H1 (cell line): ENCODE results near the gene SND1. TPM values are rescaled to one million over a fixed set of nuclear protein-coding genes. Genes with fewer than 3 reads are reported as not detected.

ENCODE experiments used
- CTCF ChIA-PET: fragments of 300-600 bp; sonication (Branson Sonifier 250); formaldehyde crosslinking; loops from one replicate; lab custom pipeline; 2021; ENCODE audit not compliant: partially characterized antibody; lab: Charles Lee
- POLR2A ChIA-PET: fragments of 300-600 bp; sonication (Branson Sonifier 250); formaldehyde crosslinking; loops from one replicate; lab custom pipeline; 2021; ENCODE audit warnings: inconsistent platforms; ENCODE audit not compliant: partially characterized antibody; lab: Charles Lee
- DNase-seq, 2 experiments: peaks; one replicate each; pipeline versions ENCODE4 v3.0.0 to v3.0.0-alpha.2; 2010 to 2022; ENCODE audit warnings: low spot score in 2 of 2, low read depth in 1 of 2, mixed read lengths in 1 of 2
- FAIRE-seq: peaks from 2 replicates; lab custom pipeline; 2011; peaks lifted over from hg19 to GRCh38; lab: Jason Lieb, UNC
- H2AFZ ChIP-seq: 2 replicates; pipeline ENCODE4 v1.8.1; 2012; ENCODE audit warnings: low read length, inconsistent platforms
- H2AK5ac ChIP-seq: 2 replicates; pipeline ENCODE4 v1.6.1; 2013; ENCODE audit warnings: low read depth, low read length
- H2BK120ac ChIP-seq: replicated peaks from 2 replicates; pipeline ENCODE3; 2013; ENCODE audit warnings: low read depth, low read length, inconsistent platforms
- H2BK12ac ChIP-seq: 2 replicates; pipeline ENCODE4 v1.6.1; 2013; ENCODE audit warnings: low read depth, low read length
- H2BK15ac ChIP-seq: 2 replicates; pipeline ENCODE4 v1.6.1; 2013; ENCODE audit warnings: low read length
- H2BK20ac ChIP-seq: 2 replicates; pipeline ENCODE4 v1.6.1; 2013; ENCODE audit warnings: low read length
- H2BK5ac ChIP-seq: 2 replicates; pipeline ENCODE4 v1.6.1; 2013; ENCODE audit warnings: low read depth, low read length
- H3K14ac ChIP-seq: 2 replicates; pipeline ENCODE4 v1.6.1; 2013; ENCODE audit warnings: inconsistent platforms; ENCODE audit not compliant: insufficient read length
- H3K18ac ChIP-seq: 2 replicates; pipeline ENCODE4 v1.6.1; 2013; ENCODE audit warnings: low read length; ENCODE audit errors: extremely low read depth
- H3K23ac ChIP-seq: 2 replicates; pipeline ENCODE4 v1.6.1; 2013; ENCODE audit warnings: inconsistent platforms; ENCODE audit not compliant: insufficient read length
- H3K23me2 ChIP-seq: 2 replicates; pipeline ENCODE4 v1.6.1; 2013; ENCODE audit warnings: low read depth, low read length
- H3K27ac ChIP-seq: 2 replicates; pipeline ENCODE4 v1.6.1; 2011; ENCODE audit warnings: low read depth, low read length, inconsistent platforms
- H3K27me3 ChIP-seq, 4 experiments: replicated peaks in 1 of 4; 1 replicate in 1 of 4; 2 replicates in 3 of 4; pipeline versions ENCODE4 v1.6.1 to v1.8.1; 2011 to 2013; ENCODE audit warnings: low read length in 3 of 4, mild to moderate bottlenecking in 3 of 4, inconsistent platforms in 2 of 4, mixed read lengths in 2 of 4, moderate library complexity in 1 of 4; ENCODE audit not compliant: control insufficient read depth in 3 of 4, insufficient read depth in 3 of 4; ENCODE audit errors: extremely low read depth in 1 of 4
- H3K36me3 ChIP-seq, 4 experiments: 2 replicates each; pipeline versions ENCODE4 v1.6.1 to v1.8.1; 2011 to 2013; ENCODE audit warnings: mild to moderate bottlenecking in 4 of 4, low read length in 3 of 4, moderate library complexity in 2 of 4, control low read depth in 1 of 4, inconsistent platforms in 1 of 4; ENCODE audit not compliant: insufficient read depth in 4 of 4, control insufficient read depth in 2 of 4
- H3K4ac ChIP-seq: replicated peaks from 2 replicates; pipeline ENCODE3; 2013; ENCODE audit warnings: low read length, low read depth, mixed read lengths, inconsistent platforms; ENCODE audit not compliant: insufficient read length
- H3K4me1 ChIP-seq, 4 experiments: replicated peaks in 1 of 4; 1 replicate in 1 of 4; 2 replicates in 3 of 4; pipeline versions ENCODE4 v1.6.1 to v1.8.1; 2011 to 2013; ENCODE audit warnings: low read length in 3 of 4, inconsistent platforms in 2 of 4, mixed read lengths in 1 of 4; ENCODE audit not compliant: insufficient read depth in 4 of 4, control insufficient read depth in 3 of 4
- H3K4me2 ChIP-seq, 2 experiments: 2 replicates each; pipeline versions ENCODE4 v1.6.1 to v1.8.1; 2011 to 2013; ENCODE audit warnings: low read depth in 2 of 2, low read length in 2 of 2, control low read depth in 1 of 2, inconsistent platforms in 1 of 2, mild to moderate bottlenecking in 1 of 2; ENCODE audit not compliant: insufficient read depth in 1 of 2
- H3K4me3 ChIP-seq, 4 experiments: fragments of 200-600, 300-600 bp in 1 of 4; sonication (generic), shearing (Covaris generic), sonication (Bioruptor Twin) in 1 of 4; 2 replicates each; pipeline versions ENCODE4 v1.5.1 to v1.8.1; 2011 to 2016; ENCODE audit warnings: low read length in 4 of 4, low read depth in 3 of 4, control low read depth in 2 of 4, inconsistent platforms in 2 of 4, mild to moderate bottlenecking in 2 of 4, mixed read lengths in 1 of 4, moderate library complexity in 1 of 4; ENCODE audit not compliant: insufficient read depth in 2 of 4; ENCODE audit errors: extremely low read depth in 1 of 4
- H3K56ac ChIP-seq: replicated peaks from 2 replicates; pipeline ENCODE3; 2013; ENCODE audit warnings: low read depth, mild to moderate bottlenecking, mixed read lengths, low read length, inconsistent platforms; ENCODE audit not compliant: insufficient read length
- H3K79me1 ChIP-seq: 2 replicates; pipeline ENCODE4 v1.6.1; 2013; ENCODE audit warnings: low read depth, low read length, control low read depth
- H3K79me2 ChIP-seq, 2 experiments: 2 replicates each; pipeline versions ENCODE4 v1.6.1 to v1.8.1; 2012 to 2013; ENCODE audit warnings: low read length in 2 of 2, mild to moderate bottlenecking in 2 of 2, inconsistent platforms in 1 of 2; ENCODE audit not compliant: insufficient read depth in 2 of 2, control insufficient read depth in 1 of 2
- H3K9ac ChIP-seq, 4 experiments: replicated peaks in 1 of 4; 1 replicate in 1 of 4; 2 replicates in 3 of 4; pipeline versions ENCODE4 v1.6.1 to v1.8.1; 2011 to 2013; ENCODE audit warnings: low read depth in 3 of 4, low read length in 3 of 4, control low read depth in 2 of 4, mild to moderate bottlenecking in 2 of 4, moderate library complexity in 2 of 4, inconsistent platforms in 1 of 4; ENCODE audit errors: extremely low read depth in 1 of 4
- H3K9me3 ChIP-seq, 2 experiments: 2 replicates each; pipeline versions ENCODE4 v1.6.1 to v1.8.1; 2012 to 2013; ENCODE audit warnings: mild to moderate bottlenecking in 2 of 2, moderate library complexity in 2 of 2, control low read depth in 1 of 2, inconsistent platforms in 1 of 2, low read depth in 1 of 2, low read length in 1 of 2, mixed read lengths in 1 of 2; ENCODE audit not compliant: insufficient read depth in 2 of 2
- H4K20me1 ChIP-seq, 2 experiments: replicated peaks in 1 of 2; 2 replicates each; pipeline versions ENCODE3 to v1.8.1; 2011 to 2013; ENCODE audit warnings: inconsistent platforms in 2 of 2, low read length in 2 of 2, mild to moderate bottlenecking in 1 of 2; ENCODE audit not compliant: insufficient read depth in 2 of 2, control insufficient read depth in 1 of 2
- H4K5ac ChIP-seq: 2 replicates; pipeline ENCODE4 v1.6.1; 2013; ENCODE audit warnings: low read length, low read depth, mixed read lengths, inconsistent platforms; ENCODE audit not compliant: insufficient read length
- H4K8ac ChIP-seq: 2 replicates; pipeline ENCODE4 v1.8.0; 2013; ENCODE audit warnings: mild to moderate bottlenecking, moderate library complexity, low read length, inconsistent platforms; ENCODE audit not compliant: insufficient read depth; ENCODE audit errors: extremely low read depth
- H4K91ac ChIP-seq: replicated peaks from 2 replicates; pipeline ENCODE3; 2013; ENCODE audit warnings: low read length, mixed read lengths, inconsistent platforms; ENCODE audit not compliant: insufficient read length
- ASH2L ChIP-seq: fragments of 200-600, 300-600 bp; sonication (generic); IDR thresholded peaks from one replicate; pipeline ENCODE4 v1.7.1; 2017; ENCODE audit warnings: low read length
- NANOG ChIP-seq: IDR thresholded peaks from 2 replicates; pipeline ENCODE4 v1.6.1; 2011; ENCODE audit warnings: low read length, low read depth, mild to moderate bottlenecking, inconsistent platforms; ENCODE audit not compliant: insufficient read depth, poor library complexity, severe bottlenecking
- RNF2 ChIP-seq: fragments of 200-900, 300-1000 bp; sonication (generic); IDR thresholded peaks from 2 replicates; pipeline ENCODE4 v1.7.1; 2016; ENCODE audit warnings: borderline replicate concordance, low read depth, mild to moderate bottlenecking, antibody characterized with exemption, low read length; ENCODE audit not compliant: poor library complexity, severe bottlenecking; ENCODE audit errors: missing control alignments
- SIN3A ChIP-seq, 2 experiments: IDR thresholded peaks in 1 of 2; conservative IDR thresholded peaks in 1 of 2; 2 replicates each; pipeline ENCODE4 v1.6.1; 2011 to 2012; ENCODE audit warnings: low read length in 2 of 2, improper control_type of control experiment in 1 of 2, low read depth in 1 of 2, mild to moderate bottlenecking in 1 of 2
- WGBS, 2 experiments: shearing (Covaris generic) in 1 of 2; methylation state at CpG; one replicate each; pipeline versions ENCODE4 v1.1.6 to v1.1.7; 2013 to 2015; ENCODE audit warnings: low lambda C conversion rate in 2 of 2, mixed read lengths in 2 of 2, inconsistent platforms in 1 of 2, low coverage in 1 of 2, missing lambda C conversion rate in 1 of 2; ENCODE audit not compliant: insufficient replicate concordance in 2 of 2, insufficient coverage in 1 of 2, insufficient read length in 1 of 2; ENCODE audit errors: extremely low coverage in 1 of 2, missing lambda C conversion rate in 1 of 2; 5-methylcytosine and 5-hydroxymethylcytosine counted together
- polyA plus RNA-seq, 7 experiments: library from polyadenylated mRNA; depleted of rRNA in 3 of 7; stranded (reverse) in 5 of 7; unstranded in 2 of 7; fragments of >200 nt in 5 of 7; fragments of 200-250 nt in 2 of 7; gene quantifications; 1 replicate in 5 of 7; 2 replicates in 1 of 7; 4 replicates in 1 of 7; pipeline versions ENCODE4 v1.2.1 to v1.2.3, GENCODE V29; 2011 to 2013; ENCODE audit warnings: missing spikeins in 2 of 7, mixed read lengths in 2 of 7
- total RNA-seq: library from RNA; stranded (reverse); fragmentation: NEBNext Ultra II Directional; extraction: Animal tissue kit (Norgen Biotek cat#: 25700); gene quantifications from 2 replicates; pipeline ENCODE4 v1.2.1, GENCODE V29; 2021

Gene SND1
- total and polyA plus RNA-seq, 2 of the 8 experiments (the other 6 are each of a cell fraction or from before 2014, with no cell fraction given), result 122 to 290 TPM

DNA sequence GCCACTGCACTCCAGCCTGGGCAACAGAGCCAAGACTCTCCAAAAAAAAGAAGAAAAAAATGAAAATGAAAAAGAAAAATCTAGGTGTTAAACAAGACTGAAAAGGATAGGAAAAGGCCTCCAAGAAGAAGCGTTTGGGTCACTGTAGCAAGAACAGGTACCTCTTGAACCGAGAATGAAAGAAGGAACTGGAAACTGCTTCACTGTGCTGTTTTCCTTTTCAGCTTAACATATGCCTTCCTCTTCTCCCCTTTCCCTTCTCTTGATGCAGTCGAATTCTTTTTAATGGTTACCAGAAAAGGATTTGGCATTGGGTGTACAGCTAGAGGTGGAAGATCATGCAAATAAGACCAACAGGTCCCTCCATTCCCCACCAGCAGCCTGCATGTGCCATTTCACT is 351.2 kb downstream of the SND1 start:
- Histone ChIP-seq H2AK5ac (no peak overlapping the region), H3K79me1 (peaks cover 4% of the 10 kb centered on the region; the same call in 1 of the 2 replicates), H3K27ac (no peak overlapping the region), H3K79me2 (no peaks in the 10 kb centered on the region), H2BK20ac (no peak overlapping the region), H3K9me3 (no peaks in the 10 kb centered on the region), H3K23me2 (no peaks in the 10 kb centered on the region), H4K20me1 (peaks cover 2 to 4% of the 10 kb centered on the region in 2 experiments), H2AFZ (no peak overlapping the region), H3K23ac (no peak overlapping the region), H4K5ac (no peak overlapping the region), H3K27me3 (no peaks in the 10 kb centered on the region), H3K14ac (no peak overlapping the region), H2BK5ac (no peak overlapping the region), H4K8ac (no peak overlapping the region), H2BK12ac (no peak overlapping the region), H3K9ac (no peak overlapping the region), H3K18ac (no peak overlapping the region), H3K4ac (no peak overlapping the region), H3K4me3 (no peak overlapping the region), H4K91ac (no peak overlapping the region), H3K4me2 (no peak overlapping the region), H3K56ac (no peak overlapping the region), H3K4me1 (no peaks in the 10 kb centered on the region; a peak in 1 of 7 replicates), H2BK120ac (no peak overlapping the region), H2BK15ac (no peak overlapping the region), H3K36me3 (no peaks in the 10 kb centered on the region)
- no peak for TF ChIP-seq NANOG
- no peak for TF ChIP-seq RNF2
- TF ChIP-seq ASH2L, result no peak
- TF ChIP-seq SIN3A (conservative IDR thresholded peaks at IDR 0.05 in 1 of 2, IDR thresholded peaks at IDR 0.05 in 1 of 2; ENCODE audit: low read depth in 1 of 2, low read length in 2 of 2), result no peak
- FAIRE-seq, result no peak
- ChIA-PET CTCF (interaction anchor here (1.5 to 2.0 kb wide), 2 partner anchors 14 to 16 kb away, joined by 3 to 9 read pairs; no protein-coding TSS in a partner anchor), POLR2A (interaction anchor here (1.0 kb wide), 1 partner anchor 63 kb away, joined by 3 read pairs; no protein-coding TSS in a partner anchor)
- DNase-seq, result no peak
- 90% methylated on average over 3 of the region's 3 CpGs; no CpG with 5 or more reads in 1 of the 2 experiments for WGBS, 2 experiments
